ENCODE measurements around the gene PCNX2.

The PCNX2 gene

GRCh38 chr1:232969799-232970198 is 325.7 kb downstream of the PCNX2 start:
- Histone ChIP-seq H2AFZ (ENCODE audit: low read length) (no peak overlapping the region), H3K9ac (ENCODE audit: low read length) (no peak overlapping the region), H3K4me1 (ENCODE audit: low read length) (no peaks in the 10 kb centered on the region), H3K9me3 (replicated peaks; ENCODE audit: insufficient read depth, low read length) (no peaks in the 10 kb centered on the region), H3K4me2 (ENCODE audit: low read depth, low read length) (no peak overlapping the region), H3K36me3 (replicated peaks; ENCODE audit: insufficient read depth, low read length) (0 out of 2 replicates have a peak, but pooled peaks cover 4% of the 10 kb centered on the region), H3K9me2 (replicated peaks; ENCODE audit: insufficient read depth, low read length) (no peaks in the 10 kb centered on the region), H3K79me2 (ENCODE audit: low read length) (no peaks in the 10 kb centered on the region), H3K27ac (ENCODE audit: low read length) (no peak overlapping the region), H3F3A (ENCODE audit: insufficient read depth, low read length) (no peaks in the 10 kb centered on the region), H3K27me3 (replicated peaks; ENCODE audit: insufficient read depth, low read length) (no peaks in the 10 kb centered on the region), H4K20me1 (ENCODE audit: insufficient read depth, low read length) (no peaks in the 10 kb centered on the region), H3K4me3 (ENCODE audit: low read length) (no peak overlapping the region)
- TF ChIP-seq CTCF (IDR thresholded peaks at IDR 0.05; ENCODE audit: low read length) (no peak), EZH2 (optimal IDR thresholded peaks at IDR 0.05; ENCODE audit: low read depth, low read length) (no peak), EZH2phosphoT487 (IDR thresholded peaks at IDR 0.05; ENCODE audit: low read length) (no peak)
- DNase-seq, result no peak

GRCh38 chr1:232968965-232969364 is 326.6 kb downstream of the PCNX2 start:
- Histone ChIP-seq H3K79me2 (ENCODE audit: low read length) (no peaks in the 10 kb centered on the region), H3K9me3 (replicated peaks; ENCODE audit: insufficient read depth, low read length) (no peaks in the 10 kb centered on the region), H3K9ac (ENCODE audit: low read length) (no peak overlapping the region), H2AFZ (ENCODE audit: low read length) (no peak overlapping the region), H3K4me2 (ENCODE audit: low read depth, low read length) (no peak overlapping the region), H3K27me3 (replicated peaks; ENCODE audit: insufficient read depth, low read length) (no peaks in the 10 kb centered on the region), H3K36me3 (replicated peaks; ENCODE audit: insufficient read depth, low read length) (0 out of 2 replicates have a peak, but pooled peaks cover 4% of the 10 kb centered on the region), H3K27ac (ENCODE audit: low read length) (no peak overlapping the region), H3K4me1 (ENCODE audit: low read length) (no peaks in the 10 kb centered on the region), H3K9me2 (replicated peaks; ENCODE audit: insufficient read depth, low read length) (no peaks in the 10 kb centered on the region), H4K20me1 (ENCODE audit: insufficient read depth, low read length) (no peaks in the 10 kb centered on the region), H3K4me3 (ENCODE audit: low read length) (no peak overlapping the region), H3F3A (ENCODE audit: insufficient read depth, low read length) (no peaks in the 10 kb centered on the region)
- TF ChIP-seq EZH2 (optimal IDR thresholded peaks at IDR 0.05; ENCODE audit: low read depth, low read length), result no peak
- no peak for TF ChIP-seq CTCF (IDR thresholded peaks at IDR 0.05; ENCODE audit: low read length)
- TF ChIP-seq EZH2phosphoT487 (IDR thresholded peaks at IDR 0.05; ENCODE audit: low read length), result no peak
- DNase-seq, result no peak

GRCh38 chr1:232968391-232968790 is 327.1 kb downstream of the PCNX2 start:
- 0 out of 2 replicates have a peak, but pooled peaks cover 4% of the 10 kb centered on the region for H3K36me3 ChIP-seq (replicated peaks; ENCODE audit: insufficient read depth, low read length)
- no peak for TF ChIP-seq CTCF (IDR thresholded peaks at IDR 0.05; ENCODE audit: low read length)
- no peak for TF ChIP-seq EZH2phosphoT487 (IDR thresholded peaks at IDR 0.05; ENCODE audit: low read length)
- no peak for TF ChIP-seq EZH2 (optimal IDR thresholded peaks at IDR 0.05; ENCODE audit: low read depth, low read length)
- H2AFZ ChIP-seq (ENCODE audit: low read length), result no peak overlapping the region
- H3F3A ChIP-seq (ENCODE audit: insufficient read depth, low read length), result no peaks in the 10 kb centered on the region
- no peak overlapping the region for H3K9ac ChIP-seq (ENCODE audit: low read length)
- no peak for DNase-seq
- H3K79me2 ChIP-seq (ENCODE audit: low read length), result no peaks in the 10 kb centered on the region
- H3K27me3 ChIP-seq (replicated peaks; ENCODE audit: insufficient read depth, low read length), result no peaks in the 10 kb centered on the region
- H3K4me2 ChIP-seq (ENCODE audit: low read depth, low read length), result no peak overlapping the region
- H4K20me1 ChIP-seq (ENCODE audit: insufficient read depth, low read length), result no peaks in the 10 kb centered on the region
- no peaks in the 10 kb centered on the region for H3K4me1 ChIP-seq (ENCODE audit: low read length)
- H3K27ac ChIP-seq (ENCODE audit: low read length), result no peak overlapping the region
- no peaks in the 10 kb centered on the region for H3K9me2 ChIP-seq (replicated peaks; ENCODE audit: insufficient read depth, low read length)
- H3K9me3 ChIP-seq (replicated peaks; ENCODE audit: insufficient read depth, low read length), result no peaks in the 10 kb centered on the region
- no peak overlapping the region for H3K4me3 ChIP-seq (ENCODE audit: low read length)
